Midbrain (tissue), 1 donor: ENCODE measurements around the gene AKIRIN1.
"Not testable (repeated sequence)": the region's sequence is repeated elsewhere in the genome, so short reads cannot be mapped to it uniquely, and the experiment has no call there.

Experiments
- DNase-seq: peaks from one replicate; lab custom pipeline; 2025; lab: John Stamatoyannopoulos, UW

AKIRIN1 gene

GRCh38 chr1:39045231-39045630 lies 54.2 kb downstream of the AKIRIN1 start:
- no peak for DNase-seq

GRCh38 chr1:39046613-39047210 lies 55.6 kb downstream of the AKIRIN1 start:
- DNase-seq, result no peak

GRCh38 chr1:39047374-39048229 lies 56.5 kb downstream of the AKIRIN1 start:
- DNase-seq, result no peak

- DNase-seq, result no peak
These were observed 57.8 kb downstream of the AKIRIN1 start for GRCh38 chr1:39048745-39049370.

- DNase-seq, result no peak
These were observed 58.9 kb downstream of the AKIRIN1 start for GRCh38 chr1:39050001-39050400.

- not testable (repeated sequence) for DNase-seq
These were observed 60.2 kb downstream of the AKIRIN1 start for GRCh38 chr1:39051193-39051850.

GRCh38 chr1:39051956-39052355 lies 60.9 kb downstream of the AKIRIN1 start:
- no peak for DNase-seq

- DNase-seq, result not testable (repeated sequence)
These were observed 64.2 kb downstream of the AKIRIN1 start for GRCh38 chr1:39055213-39055710.
